Left renal cortex interstitium (tissue), 4 donors: ENCODE measurements around the gene TLCD3A. TPM values are rescaled to one million over a fixed set of nuclear protein-coding genes. Genes with fewer than 3 reads are reported as not detected.

ENCODE experiments used
- DNase-seq, 4 donors: peaks; one replicate each; pipeline ENCODE4 v3.0.0-alpha.2; 2013; ENCODE audit warnings: low read depth in 4 of 4, low spot score in 2 of 4, missing footprints in 1 of 4
- polyA plus RNA-seq, 4 donors: library from polyadenylated mRNA; unstranded; fragments of 120-200 nt; gene quantifications; one replicate each; pipeline ENCODE4 v1.2.1, GENCODE V29; 2013; ENCODE audit not compliant: insufficient read length in 4 of 4

The TLCD3A gene
- polyA plus RNA-seq, 4 donors = 21.4 to 29.3 (median 27.1) TPM

DNA sequence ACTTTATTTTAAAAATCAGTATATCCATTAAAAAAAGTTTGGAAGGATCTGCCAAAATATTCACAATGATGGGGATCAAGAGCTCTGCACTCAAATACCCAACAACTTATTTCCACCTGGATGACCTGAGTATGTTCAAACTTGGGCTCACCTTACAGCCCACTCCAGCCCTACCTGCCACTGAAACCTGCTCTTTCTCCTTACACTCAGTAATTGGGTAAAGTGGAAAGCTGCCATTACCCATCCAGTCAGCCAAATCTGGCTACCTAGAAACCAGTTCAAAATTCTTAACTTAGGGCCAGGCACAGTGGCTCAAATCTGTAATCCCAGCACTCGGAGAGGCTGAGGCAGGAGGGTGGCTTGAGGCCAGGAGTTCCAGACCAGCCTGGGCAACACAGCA, 27.4 kb upstream of the TLCD3A start:
- DNase-seq = no peak

DNA sequence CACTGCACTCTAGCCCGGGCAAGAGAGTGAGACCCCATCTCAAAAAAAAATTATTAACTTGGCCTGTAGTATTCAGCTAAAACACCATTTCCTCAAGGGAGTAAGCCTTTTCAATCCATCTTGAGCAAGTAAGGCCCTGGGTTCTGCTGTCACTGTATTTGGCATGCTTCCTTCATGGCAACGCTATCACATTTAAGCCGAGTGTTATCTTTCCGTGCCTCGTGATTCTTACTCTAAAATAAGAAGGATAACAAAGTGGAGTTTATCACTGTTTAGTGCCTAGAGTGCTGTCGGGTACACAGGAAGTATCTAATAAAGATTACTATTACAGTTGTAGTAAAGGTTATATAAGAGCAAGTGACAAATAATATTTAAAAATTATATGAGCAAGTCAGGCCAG, 26.5 kb upstream of the TLCD3A start:
- DNase-seq = no peak

DNA sequence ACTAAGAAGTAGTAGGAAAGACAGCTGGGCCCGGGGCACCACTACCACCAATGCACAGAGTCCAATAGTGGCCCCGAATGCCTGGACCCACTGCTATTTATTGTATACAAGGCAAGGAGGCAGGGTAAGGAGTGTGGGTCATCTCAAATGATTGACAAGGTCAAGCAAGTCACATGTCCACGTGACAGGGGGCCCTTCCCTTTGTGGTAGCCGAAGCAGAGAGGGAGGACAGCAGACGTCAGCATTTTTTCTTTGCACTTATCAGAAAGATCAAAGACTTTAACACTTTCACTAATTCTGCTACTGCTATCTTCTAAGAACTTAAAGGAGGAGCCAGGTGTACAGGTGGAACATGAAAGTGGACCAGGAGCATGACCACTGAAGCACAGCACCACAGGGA, 24.3 kb upstream of the TLCD3A start:
- no peak for DNase-seq

DNA sequence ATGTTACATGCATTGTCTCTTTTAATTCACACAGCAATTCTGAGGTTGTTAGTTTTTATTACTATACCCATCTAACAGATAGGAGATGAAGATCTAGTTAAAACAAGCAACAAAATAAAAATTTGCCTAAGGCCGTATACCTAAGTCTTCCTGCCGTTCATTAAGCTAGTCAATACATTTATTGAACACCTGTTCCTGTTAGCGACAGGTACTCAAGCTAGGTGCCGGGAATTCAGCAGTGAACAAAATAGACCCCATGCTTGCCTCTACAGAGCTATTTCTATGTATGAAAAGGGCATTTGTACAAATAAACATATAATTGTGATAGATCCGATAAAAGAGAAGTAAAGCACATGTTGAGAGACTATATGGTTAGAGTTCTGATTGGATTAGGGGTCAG, 14.3 kb upstream of the TLCD3A start:
- no peak for DNase-seq

DNA sequence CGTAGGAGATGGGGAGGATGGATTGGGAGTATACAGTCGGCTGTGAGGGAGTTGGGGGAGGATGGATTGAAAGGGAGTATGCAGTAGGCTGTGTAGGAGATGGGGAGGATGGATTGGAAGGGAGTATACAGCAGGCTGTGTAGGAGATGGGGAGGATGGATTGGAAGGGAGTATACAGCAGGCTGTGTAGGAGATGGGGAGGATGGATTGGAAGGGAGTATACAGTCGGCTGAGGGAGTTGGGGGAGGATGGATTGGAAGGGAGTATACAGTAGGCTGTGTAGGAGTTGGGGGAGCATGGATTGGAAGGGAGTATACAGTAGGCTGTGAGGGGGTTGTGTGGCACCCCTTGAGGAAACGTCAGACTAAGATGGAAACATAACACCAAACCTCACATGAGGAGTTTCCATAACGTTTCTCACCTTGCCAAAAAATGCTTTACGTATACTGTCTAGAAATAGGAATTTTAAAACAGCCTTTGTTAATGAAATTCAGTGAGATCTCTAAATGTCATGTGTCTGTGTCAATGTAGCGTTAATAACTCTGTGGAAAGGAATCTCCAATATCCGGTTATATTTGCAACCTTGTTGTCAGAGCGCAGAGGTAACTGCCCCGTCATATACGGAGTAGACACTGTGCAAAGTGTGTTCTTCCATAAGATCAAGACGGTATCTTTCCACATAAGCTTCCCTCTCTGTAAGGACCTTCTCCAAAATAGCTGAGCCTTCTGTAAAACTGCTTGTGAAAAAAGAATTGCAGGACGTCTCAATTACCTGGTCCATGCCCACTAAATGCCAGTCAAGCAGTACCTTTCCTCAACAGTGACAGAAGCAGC, 11.5 kb upstream of the TLCD3A start:
- DNase-seq = no peak

DNA sequence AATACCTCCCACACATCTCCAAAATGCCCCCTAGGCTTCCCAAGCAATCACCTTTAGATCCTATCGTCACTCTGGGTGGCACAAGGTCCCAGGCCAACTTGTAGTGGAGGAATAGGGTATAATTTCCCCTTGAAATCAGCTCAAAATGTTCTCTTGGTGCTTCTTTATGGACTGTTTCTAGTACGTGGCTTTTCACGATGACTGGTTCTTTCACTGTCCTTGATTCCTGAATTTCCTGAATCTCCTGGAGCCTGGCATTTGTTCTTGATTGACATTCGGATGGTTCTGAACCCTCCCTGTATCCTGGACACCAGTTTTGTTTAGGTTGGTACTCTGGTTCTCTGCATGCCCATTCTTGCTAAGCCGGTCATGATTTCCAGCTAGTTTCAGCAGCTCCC, 10.9 kb upstream of the TLCD3A start:
- DNase-seq = no peak

DNA sequence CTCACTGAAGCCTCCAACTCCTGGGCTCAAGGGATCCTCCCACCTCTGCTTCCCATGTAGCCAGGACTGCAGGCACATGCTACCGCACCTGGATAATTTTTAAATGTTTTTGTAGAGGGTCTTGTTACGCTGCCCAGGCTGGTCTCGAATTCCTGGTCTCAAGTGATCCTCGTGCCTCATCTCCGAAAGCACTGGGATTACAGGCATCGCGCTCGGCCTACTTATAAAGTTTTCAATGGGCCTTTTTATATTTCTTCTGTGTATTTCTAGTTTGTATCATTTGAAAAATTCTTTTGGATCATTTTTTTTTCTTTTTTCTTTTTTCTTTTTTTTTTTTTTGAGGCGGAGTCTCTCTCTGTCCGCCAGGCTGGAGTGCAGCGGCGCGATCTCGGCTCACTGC, 7.3 kb upstream of the TLCD3A start:
- no peak for DNase-seq

DNA sequence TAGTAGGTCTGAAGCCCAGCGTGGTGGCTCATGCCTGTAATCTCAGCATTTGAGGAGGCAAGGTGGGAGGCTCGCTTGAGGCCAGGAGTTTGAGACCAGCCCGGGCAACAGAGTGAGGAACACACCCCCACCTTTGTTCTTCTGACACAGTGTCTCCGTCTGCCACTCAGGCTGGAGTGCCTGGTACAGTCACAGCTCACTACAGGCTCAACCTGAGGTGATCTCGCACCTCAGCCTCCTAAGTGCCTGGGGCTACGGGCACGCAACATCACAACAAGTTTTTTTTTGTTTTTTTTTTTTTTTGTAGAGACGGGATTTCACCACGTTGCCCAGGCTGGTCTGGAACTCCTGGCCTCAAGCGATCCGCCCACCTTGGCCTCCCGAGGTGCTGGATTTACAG, 6.7 kb upstream of the TLCD3A start:
- DNase-seq = no peak

DNA sequence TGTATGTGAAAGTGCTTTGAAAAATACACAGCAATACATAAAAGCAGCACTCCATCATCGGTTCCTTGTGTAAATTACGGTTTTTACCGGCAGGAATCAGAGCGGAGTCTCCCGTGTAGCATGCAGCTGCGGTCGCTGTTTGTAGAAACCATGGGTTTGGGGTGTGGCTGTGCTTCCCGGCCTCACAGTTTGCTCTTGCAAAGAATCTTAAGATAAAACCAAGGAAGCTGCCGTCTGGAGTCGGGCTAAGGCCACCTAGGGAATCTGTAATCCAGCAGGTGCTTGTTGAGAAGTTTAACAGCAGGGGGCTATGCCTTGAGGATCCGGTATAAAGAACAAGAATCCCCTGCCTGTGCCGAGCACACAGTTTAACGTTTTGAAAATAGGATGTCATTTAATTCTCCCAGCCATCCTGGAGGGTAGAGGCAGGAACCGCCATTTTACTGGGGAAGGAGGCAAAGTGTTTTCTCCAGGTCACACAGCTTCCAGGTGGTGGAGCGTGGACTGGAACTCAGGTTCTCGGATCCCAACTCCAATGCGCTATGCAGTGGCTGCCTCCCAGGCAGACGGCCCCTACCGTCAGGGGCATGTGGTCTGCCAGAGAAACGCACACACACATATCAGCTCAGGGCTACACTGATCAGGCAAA, 6.0 kb upstream of the TLCD3A start:
- DNase-seq = no peak

DNA sequence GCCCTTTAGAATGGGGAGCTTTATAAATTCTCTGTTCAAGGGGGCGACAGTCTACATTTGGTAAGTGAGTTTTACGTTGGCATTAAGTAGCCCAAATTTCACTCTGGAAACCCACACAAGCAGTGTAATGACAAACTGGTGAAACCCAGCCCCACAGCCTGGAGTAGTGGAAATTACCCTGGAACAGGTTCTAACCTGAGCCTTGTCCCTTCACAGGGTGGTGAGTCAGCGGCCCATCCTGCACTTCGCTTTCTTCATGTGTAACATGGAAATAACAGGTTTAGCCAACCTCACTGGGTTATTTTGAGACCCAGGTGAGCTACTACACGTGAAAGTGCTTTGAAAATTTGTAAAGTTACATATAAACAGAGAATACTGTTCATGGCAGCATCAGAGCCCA, 3.5 kb upstream of the TLCD3A start:
- no peak for DNase-seq

DNA sequence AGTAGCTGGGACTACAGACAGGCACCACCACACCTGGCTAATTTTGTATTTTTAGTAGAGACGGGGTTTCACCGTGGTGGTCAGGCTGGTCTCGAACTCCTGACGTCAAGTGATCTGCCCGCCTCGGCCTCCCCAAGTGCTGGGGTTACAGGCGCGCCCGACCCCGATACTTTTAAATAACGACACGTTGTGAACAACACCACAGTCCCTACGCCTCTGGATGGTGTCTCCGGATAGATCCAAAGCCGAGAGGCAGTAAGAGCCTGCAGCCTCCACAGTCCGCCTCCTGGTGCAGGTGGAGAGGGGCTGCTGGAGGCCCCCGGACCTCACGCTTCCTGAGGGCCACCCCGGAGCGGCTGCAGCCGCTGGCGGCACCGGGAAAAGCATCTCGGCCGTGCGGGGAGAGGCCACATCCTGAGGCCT, 741 bp upstream of the TLCD3A start:
- no peak for DNase-seq

DNA sequence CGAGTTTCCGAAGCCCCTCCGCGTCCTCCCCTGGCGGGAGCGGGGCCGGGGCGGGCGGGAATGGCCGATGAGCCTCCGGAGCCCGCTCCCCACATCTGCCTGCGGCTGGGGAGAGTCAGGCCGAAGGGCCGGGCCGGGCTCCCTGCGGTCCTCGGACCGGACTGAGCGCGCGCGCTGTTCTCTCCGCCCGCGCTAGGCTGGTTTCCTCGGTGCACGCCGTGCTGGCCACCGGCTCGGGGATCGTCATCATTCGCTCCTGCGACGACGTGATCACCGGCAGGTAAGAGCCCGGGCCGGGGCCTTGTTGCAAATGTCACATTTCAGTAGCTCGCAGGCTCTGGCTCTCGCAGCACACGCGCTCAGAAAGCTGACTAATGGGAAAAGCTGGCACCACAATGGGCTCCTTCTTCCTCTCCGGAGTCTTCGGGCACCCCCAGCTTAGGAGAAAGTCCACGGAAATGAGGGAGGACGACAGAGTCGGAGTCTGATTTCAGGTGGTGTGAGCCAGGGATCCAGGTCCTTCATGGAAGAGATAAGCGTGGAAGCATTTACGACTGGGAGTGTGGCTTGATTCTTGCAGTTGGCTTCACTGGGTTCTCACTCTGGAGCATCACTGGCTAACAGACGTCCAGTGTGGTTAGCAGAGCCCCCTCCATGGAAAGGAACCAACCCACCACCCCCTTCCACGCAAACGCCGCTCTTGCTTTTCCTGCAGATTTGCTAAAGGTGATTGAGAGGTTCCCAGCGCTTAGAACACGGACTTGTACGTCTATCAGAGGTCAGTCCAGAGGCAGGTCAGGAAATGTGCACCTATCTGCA, 715 bp downstream of the TLCD3A start:
- no peak for DNase-seq

DNA sequence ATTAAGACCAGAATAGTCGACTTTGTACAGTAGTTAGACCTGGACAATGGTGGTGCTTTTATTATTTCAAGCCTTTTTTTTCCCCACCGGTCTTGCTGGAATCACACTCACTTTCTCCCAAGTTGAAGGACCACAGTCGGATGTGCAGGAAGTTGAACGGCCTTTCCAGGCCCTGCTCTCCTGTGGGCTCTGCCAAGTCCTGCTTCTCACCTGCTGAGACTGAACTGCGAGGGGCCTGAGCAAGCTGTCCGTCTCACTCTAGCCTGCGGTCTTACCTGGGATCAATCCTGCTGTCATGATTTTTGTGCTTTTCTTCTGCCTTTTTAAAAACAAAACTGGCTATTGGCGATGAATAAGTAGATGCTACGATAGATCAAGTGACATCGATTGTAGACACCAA, 1.3 kb downstream of the TLCD3A start:
- no peak for DNase-seq

DNA sequence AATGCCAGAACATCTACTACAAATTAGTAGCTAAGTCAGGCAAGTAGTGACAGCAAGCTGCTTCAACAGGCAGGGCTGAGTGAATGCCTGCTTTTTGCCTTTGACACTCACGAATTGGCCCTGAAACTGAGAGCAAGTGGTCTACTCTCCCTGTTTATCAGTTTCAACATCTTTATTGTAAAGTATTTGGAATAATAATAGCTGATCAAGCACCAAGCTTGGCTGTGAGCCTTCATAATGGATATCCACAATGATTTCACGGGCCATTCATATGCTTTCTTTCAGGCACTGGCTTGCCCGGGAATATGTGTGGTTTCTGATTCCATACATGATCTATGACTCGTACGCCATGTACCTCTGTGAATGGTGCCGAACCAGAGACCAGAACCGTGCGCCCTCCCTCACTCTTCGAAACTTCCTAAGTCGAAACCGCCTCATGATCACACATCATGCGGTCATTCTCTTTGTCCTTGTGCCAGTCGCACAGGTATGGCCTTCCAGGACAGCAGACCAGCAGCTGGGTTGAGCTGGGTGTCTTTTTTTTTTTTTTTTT, 5.2 kb downstream of the TLCD3A start:
- no peak for DNase-seq

DNA sequence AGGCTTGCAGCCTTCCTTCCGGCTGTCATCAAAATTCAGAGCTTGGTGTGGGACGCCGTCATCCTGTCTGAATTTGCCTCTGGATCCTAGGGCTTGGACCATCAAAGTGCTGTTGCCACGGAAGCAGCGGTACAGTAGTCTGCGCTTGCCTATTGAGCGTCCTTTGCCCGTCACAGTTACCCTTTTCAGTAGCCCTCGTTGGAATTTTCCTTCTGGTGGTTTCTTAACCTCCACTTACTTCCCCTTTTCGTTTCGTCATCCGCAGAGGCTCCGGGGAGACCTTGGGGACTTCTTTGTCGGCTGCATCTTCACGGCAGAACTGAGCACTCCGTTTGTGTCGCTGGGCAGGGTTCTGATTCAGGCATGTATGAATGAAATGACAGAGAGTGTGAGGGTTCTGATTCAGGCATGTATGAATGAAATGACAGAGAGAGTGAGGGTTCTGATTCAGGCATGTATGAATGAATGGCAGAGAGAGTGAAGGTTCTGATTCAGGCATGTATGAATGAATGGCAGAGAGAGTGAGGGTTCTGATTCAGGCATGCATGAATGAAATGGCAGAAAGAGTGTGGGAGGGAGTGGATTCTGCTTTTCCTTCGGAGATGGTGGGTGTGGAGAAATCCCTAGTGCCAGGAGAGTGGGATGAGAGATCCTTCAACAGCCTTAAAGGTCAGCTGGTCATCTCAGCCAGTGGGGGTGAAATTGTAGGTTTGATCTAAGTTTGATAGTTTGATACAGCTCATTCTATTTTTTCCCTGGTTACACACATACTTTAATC, 8.0 kb downstream of the TLCD3A start:
- no peak for DNase-seq

DNA sequence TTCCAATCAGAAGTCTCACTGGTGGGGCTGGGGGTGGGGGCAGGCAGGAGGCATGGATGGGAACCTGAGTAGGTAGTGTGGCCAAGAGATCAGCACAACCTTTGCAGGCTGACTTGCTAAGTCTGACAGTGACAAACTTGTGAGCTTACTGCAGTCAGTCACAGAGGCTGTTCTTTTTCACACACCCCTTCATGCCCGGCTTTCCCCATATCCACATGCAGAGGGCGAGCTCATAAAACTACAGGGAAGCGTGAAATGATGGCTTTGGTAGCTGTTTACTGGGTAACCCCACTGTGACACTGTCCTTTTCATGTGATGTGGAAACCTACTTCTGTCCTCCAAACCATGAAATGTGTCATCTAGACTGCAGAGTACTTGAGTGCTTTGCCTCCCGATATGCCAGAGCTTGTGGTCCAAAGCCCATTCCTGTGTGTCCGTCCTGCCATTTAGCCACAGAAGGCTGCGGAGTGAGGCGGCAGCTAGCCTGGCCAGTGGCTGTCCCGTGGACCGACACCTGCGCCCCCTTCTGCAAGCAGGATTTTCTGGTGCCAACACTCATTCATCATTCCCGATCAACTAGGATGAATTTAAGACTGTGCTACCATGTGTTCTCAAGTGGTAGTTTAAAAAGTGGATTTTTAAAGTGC, 9.9 kb downstream of the TLCD3A start:
- DNase-seq = no peak

DNA sequence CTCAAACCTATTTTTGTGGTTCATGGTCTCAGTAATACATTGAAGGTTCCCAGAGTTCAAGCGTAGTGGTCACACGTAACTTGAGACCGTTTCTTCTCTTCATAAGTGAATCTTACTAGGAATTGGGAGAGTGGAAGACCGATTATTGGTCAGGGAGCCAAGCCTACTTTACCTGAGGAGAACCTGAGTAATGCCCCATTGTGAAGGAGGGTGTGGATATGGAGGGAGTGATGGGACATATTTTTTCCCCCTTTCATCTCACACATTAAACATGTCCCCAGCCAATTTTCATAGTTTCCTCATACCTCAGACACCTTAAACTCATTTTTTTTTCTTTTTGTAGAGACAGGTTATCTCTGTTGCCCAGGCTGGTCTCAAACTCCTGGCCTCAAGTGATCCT, 10.7 kb downstream of the TLCD3A start:
- no peak for DNase-seq

DNA sequence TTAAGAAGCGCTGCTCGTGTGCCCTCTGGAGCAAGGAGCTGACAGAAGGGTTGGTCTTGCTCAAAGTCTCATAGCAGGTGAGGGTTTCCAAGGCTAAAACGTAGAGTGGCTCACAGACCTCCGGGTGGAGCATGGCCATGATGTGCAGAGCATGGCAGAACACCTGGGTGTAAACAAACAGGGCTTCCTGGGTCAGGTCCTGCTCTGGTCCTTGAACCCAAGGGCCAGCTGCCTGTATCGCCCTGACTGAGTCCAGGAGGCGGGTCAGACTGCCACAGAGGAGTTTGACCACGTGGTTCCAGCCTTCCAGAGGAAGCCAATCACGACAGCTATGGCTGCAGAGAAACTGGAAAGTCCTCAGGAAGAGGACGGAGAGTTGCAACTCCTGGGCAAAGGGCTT, 12.5 kb downstream of the TLCD3A start:
- no peak for DNase-seq

DNA sequence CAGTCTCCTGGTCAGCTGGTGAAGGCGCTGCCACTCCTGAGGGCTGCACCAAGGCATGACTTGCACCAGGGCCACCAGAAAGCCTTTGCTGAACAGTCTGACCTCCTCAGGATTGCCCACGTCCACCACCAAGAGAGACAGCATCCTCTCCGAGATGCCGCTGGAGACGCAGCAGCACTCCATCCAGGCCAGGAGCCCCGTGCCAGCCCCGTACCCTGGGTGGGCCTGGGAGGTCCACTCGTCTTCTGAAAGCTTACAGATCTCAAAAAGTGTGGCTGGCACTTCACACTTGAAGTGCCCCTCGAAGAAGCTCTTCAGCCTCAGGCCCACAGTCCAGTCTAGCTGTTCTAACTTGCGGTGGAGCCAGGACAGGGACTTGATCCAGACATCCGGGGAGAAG, 13.0 kb downstream of the TLCD3A start:
- DNase-seq = no peak

DNA sequence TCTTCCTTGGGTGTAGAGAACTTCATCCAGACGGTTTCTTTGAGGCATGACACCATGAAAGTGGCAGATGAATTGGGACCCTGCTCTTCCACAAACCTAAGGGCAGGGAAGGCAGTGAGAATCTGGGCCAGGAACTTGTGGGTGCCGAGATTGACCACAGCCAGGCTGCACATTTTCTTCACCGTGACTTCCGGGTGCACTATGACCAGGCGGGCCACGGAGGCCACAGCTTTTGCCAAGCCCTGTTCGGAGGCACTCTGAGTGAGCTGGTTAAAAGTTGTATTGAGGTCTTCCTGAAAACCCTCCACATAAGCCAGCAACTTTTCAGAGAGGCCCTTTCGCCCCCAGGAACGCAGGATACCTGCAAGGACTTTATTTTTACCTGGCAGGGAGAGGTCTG, 13.8 kb downstream of the TLCD3A start:
- no peak for DNase-seq
